ENCODE results near the gene DCLRE1B. TPM values are rescaled to one million over a fixed set of nuclear protein-coding genes. Genes with fewer than 3 reads are reported as not detected.

DCLRE1B gene
- total and polyA plus RNA-seq, 9 of the 15 experiments (the other 6 are each of a cell fraction or from before 2014, with no cell fraction given): 10.6 to 28.8 (median 17.2) TPM

GRCh38 chr1:113929750-113930498 lies 24.8 kb downstream of the DCLRE1B start (continued):
- TF ChIP-seq ZBTB1 (CRISPR knock-in tag; IDR thresholded peaks at IDR 0.05; ENCODE audit: borderline replicate concordance, low read depth) (0 out of 2 replicates have a peak, but pooled peaks have one; percentile 5), ZNF124 (CRISPR knock-in tag; IDR thresholded peaks at IDR 0.05) (no peak), EZH2 (IDR thresholded peaks at IDR 0.05; ENCODE audit: borderline replicate concordance, low read depth, low read length) (no peak), ZNF384 (IDR thresholded peaks at IDR 0.05; ENCODE audit: low read depth, low read length) (no peak), HNRNPH1 (optimal IDR thresholded peaks at IDR 0.05; ENCODE audit: low read depth, low read length) (no peak), DIDO1 (tag; IDR thresholded peaks at IDR 0.05; ENCODE audit: low read depth) (no peak), CBFA2T2 (conservative IDR thresholded peaks at IDR 0.05) (no peak), CCNT2 (IDR thresholded peaks at IDR 0.05; ENCODE audit: borderline replicate concordance, extremely low read depth, insufficient read length, low read depth, low read length) (peak; percentile 14), U2AF2 (optimal IDR thresholded peaks at IDR 0.05; ENCODE audit: low read depth, low read length) (no peak), CEBPG (CRISPR knock-in tag; IDR thresholded peaks at IDR 0.05) (no peak), CEBPG (tag; conservative IDR thresholded peaks at IDR 0.05 in 1 of 2, IDR thresholded peaks at IDR 0.05 in 1 of 2) (no peak), SNIP1 (IDR thresholded peaks at IDR 0.05; ENCODE audit: low read depth) (no peak), ILF3 (IDR thresholded peaks at IDR 0.05; ENCODE audit: borderline replicate concordance) (0 out of 2 replicates have a peak, but pooled peaks have one; percentile 60), JUNB (CRISPR knock-in tag; conservative IDR thresholded peaks at IDR 0.05) (peak; percentile 39; the same call in 1 of the 2 replicates), KDM2B (CRISPR knock-in tag; IDR thresholded peaks at IDR 0.05) (no peak), E2F4 (CRISPR knock-in tag; IDR thresholded peaks at IDR 0.05; ENCODE audit: low read depth) (no peak)

All from K562 (cell line).